HG03558 (cell line): ENCODE data around the gene GRAMD1C.

ENCODE experiments used
- ATAC-seq: cut with Tn5 transposase; IDR thresholded peaks from one replicate; pipeline ENCODE4 v1.9.1; 2021; ENCODE audit warnings: moderate number of reproducible peaks; ENCODE audit not compliant: unreplicated experiment; ENCODE audit errors: extremely low read depth

Gene GRAMD1C

DNA sequence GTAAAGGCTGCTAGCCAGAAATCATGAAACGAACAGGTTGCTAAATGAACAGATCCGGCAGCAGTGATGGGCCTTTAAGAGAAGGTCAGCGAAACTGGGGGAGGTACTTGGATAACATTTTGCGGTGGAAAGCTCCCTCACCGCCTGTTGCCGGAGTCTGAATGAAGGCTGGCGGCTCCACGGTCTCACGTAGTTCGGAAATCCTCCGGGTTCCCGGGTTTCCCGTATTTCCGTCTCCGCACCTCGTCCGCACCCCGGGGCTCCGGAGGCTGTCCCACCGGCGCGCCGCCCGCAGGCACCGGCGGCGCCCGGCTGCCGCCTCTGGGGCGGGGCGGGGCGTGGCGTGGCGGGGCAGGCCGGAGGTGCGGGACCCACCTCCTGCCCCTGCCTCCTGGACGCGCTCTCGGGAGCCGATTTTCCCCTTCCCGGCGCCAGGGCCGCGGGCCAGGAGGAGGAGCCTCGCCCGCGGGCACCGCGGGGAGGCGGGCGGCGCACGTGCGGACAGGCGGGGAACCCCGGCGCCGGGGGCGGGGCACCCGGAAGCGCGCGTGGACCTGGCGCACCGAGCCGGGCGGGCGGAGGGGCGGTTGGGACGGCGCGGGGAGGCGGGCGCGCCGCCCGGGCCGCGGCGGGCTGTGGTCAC is 108.9 kb downstream of the GRAMD1C start, which contains the start of gene ZDHHC23:
Gene ZDHHC23, plus strand, starts transcription at position 642 of the 643 bp plus-strand sequence. CDS start 790 bp downstream, outside the sequence.
- ATAC-seq, result peak; percentile 45

DNA sequence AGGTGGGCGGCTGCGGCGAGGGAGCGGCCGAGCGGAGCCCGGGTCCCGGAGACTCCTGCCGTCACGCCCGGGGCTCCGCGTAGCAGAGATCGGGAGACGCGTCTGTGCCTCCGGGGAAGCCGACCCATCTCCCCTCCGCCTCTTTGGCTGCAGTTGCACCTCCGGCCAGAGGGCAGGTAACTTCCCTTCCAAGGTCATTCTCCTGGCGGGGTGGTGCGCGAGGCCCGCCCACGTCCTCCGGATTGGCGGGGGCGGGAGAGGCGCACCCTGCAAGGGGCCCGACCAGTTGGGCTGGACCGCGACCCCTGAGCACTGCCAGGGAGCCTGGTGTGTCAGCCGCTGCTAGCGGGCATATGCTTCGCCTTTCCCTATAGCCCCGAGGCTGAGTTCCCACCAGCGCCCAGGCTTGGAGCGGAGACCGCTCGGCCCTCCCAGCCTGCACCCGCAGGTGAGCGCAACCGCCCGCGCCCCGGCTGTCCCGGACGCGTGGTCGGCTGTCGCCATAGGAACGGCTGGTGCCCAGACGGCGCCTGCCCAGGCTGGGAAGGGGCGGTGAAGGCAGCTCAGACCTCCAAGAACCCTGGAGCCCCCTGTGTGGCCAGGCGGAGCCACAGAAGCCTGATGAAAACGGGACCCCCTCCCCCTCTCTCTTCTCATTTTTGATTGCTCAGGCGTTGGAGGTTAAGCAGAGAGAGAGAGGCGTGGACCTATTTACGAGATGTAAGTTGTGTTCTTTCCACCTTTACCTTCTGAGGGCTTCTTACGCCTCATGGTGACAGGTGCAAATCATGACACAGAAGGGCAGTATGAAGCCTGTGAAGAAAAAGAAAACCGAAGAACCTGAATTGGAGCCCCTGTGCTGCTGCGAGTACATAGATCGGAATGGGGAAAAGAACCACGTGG is 109.7 kb downstream of the GRAMD1C start:
- peak; percentile 32 for ATAC-seq

DNA sequence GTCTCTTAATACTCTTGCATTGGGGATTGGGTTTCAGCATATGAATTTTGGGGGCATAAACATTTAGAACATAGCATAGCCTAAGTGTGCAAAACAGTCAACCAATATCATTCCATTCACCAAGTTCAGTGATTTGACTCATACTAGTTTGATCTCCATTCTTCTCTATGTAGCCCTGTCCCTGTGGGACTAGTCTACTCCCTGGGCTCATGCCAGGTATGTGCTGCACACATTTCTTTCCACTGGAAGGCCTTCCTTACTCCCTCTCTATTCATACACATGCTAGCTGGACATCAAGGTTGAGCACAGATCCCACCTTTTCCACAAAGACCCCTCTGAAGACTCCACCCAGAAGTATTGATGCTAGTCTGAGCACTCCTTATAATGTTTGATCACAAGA is 114.3 kb downstream of the GRAMD1C start:
- ATAC-seq, result no peak

- ATAC-seq, result no peak
Observed at GRCh38 chr3:113953677-113954076, 115.1 kb downstream of the GRAMD1C start.

GRCh38 chr3:113954091-113954685 is 115.6 kb downstream of the GRAMD1C start:
- ATAC-seq, result no peak

DNA sequence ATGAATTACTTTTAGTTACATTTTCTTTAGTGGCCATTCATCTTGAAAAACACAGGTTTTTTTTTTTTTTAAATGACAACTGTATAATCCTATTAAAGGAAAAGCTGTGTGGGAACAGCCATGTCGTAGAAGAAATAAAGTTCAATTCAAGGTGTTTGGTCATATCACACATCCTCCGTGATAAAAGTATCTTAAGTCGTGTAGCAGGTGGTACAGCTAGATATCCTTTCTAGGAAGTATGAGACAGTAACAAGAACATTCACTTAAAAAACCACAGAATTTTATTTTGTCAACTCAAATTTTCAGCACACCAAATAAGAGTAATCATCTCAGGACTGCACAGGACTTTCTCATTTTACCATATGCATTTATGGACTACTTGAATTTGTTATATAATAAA is 125.3 kb downstream of the GRAMD1C start:
- ATAC-seq, result no peak

GRCh38 chr3:113966172-113966571 is 127.6 kb downstream of the GRAMD1C start:
- ATAC-seq, result no peak

GRCh38 chr3:113968986-113969385 is 130.4 kb downstream of the GRAMD1C start:
- no peak for ATAC-seq

- no peak for ATAC-seq
Observed at GRCh38 chr3:113977822-113978221, 139.2 kb downstream of the GRAMD1C start.

DNA sequence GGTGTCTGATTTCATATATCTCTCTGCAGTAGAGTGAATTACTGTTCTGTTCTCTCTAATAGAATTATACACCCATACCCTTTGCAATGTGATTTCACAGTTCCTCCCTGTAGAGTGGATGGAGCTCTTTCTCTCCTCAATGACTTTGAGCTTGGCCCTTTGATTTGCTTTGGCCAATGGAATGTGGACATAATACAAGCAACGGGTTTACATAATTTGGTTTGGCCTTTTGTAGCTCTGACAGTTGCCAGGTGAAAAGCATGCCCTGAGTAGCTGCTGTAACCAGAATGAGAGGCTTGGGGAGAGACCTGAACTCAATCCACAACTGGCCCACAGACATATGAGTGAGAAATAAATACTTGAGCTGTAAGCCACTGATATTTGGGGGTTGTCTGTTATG is 141.3 kb downstream of the GRAMD1C start:
- ATAC-seq, result no peak

- ATAC-seq, result no peak
Observed at GRCh38 chr3:113981803-113982202, 143.2 kb downstream of the GRAMD1C start.

DNA sequence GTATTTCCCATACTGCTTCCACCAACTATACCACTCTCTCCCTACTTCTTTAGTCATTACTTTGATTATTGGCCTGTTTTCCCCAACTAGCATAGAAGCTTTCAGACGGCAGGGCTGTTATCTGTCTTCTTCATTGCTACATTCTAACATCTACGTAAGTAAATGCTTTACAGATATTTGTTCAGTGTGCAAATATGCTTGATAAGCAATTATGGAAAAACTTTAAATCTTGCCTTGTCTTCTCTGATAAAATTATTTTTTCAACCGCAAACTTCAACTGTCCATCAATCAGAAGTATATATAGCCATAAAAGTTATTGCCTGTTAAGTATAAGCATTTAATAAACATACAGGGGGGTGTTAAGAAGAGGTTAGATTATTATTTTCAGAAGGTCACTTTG is 145.0 kb downstream of the GRAMD1C start:
- ATAC-seq, result no peak

DNA sequence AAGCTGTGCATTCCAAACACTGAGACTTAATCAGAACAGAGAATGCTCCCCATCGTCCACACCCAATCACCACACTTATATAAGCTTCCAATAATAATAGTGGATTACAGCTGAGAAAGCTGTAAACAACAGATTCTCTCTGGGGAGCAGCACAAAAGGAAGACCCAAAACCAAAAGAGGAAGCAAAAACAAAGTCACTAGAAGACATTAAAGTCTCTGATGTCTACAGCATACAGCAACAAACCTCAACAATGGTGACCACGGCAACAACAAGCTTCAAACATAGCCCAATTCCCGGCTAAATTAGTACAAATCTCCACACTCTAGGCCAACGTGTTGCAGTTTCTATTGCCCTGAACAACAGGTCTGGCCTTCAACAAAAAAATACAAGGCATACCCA is 147.0 kb downstream of the GRAMD1C start:
- no peak for ATAC-seq
